Adrenal gland (tissue), 5 donors: Measurements from ENCODE around the gene ICE1.

Source experiments
- CTCF ChIP-seq, 6 experiments: fragments of 450-650 bp in 4 of 6; fragments of 200-600 bp in 2 of 6; sonication (generic) in 1 of 6; IDR thresholded peaks; 1 replicate in 5 of 6; 2 replicates in 1 of 6; pipeline versions ENCODE4 v1.5.1 to v1.8.0; 2016 to 2021; ENCODE audit warnings: antibody characterized with exemption in 6 of 6, mild to moderate bottlenecking in 2 of 6, moderate library complexity in 1 of 6
- POLR2A ChIP-seq, 2 donors: fragments of 450-650 bp; IDR thresholded peaks; one replicate each; pipeline ENCODE4 v1.6.1; 2017; ENCODE audit warnings: antibody characterized with exemption in 2 of 2, mild to moderate bottlenecking in 2 of 2, moderate library complexity in 1 of 2
- donor health status: DM: no; HTN: no; CAD: no.

GRCh38 chr5:5437227-5438172 is 15.0 kb downstream of the ICE1 start:
- TF ChIP-seq CTCF (IDR thresholded peaks at IDR 0.05) (no peak), POLR2A (IDR thresholded peaks at IDR 0.05) (no peak)
